Adrenal gland (tissue), 5 donors: ENCODE results near the gene XIST.

ENCODE experiments used
- CTCF ChIP-seq, 6 experiments: fragments of 450-650 bp in 4 of 6; fragments of 200-600 bp in 2 of 6; sonication (generic) in 1 of 6; IDR thresholded peaks; 1 replicate in 5 of 6; 2 replicates in 1 of 6; pipeline versions ENCODE4 v1.5.1 to v1.8.0; 2016 to 2021; ENCODE audit warnings: antibody characterized with exemption in 6 of 6, mild to moderate bottlenecking in 2 of 6, moderate library complexity in 1 of 6
- POLR2A ChIP-seq, 2 donors: fragments of 450-650 bp; IDR thresholded peaks; one replicate each; pipeline ENCODE4 v1.6.1; 2017; ENCODE audit warnings: antibody characterized with exemption in 2 of 2, mild to moderate bottlenecking in 2 of 2, moderate library complexity in 1 of 2
- donor health status: DM: no; HTN: no; CAD: no.

GRCh38 chrX:73839152-73839551, 13.4 kb downstream of the XIST start:
- TF ChIP-seq POLR2A (IDR thresholded peaks at IDR 0.05) (no peak), CTCF (IDR thresholded peaks at IDR 0.05) (no peak)
